Omental fat pad (tissue), 4 donors: ENCODE data around the gene IBSP. TPM values are rescaled to one million over a fixed set of nuclear protein-coding genes. Genes with fewer than 3 reads are reported as not detected.

Experiments used
- ATAC-seq: fragments of 150-250 bp; one replicate; pipeline ENCODE4 v1.9.1; 2016; ENCODE audit warnings: mild to moderate bottlenecking, moderate library complexity; ENCODE audit not compliant: low FRiP score
- DNase-seq: peaks from one replicate; pipeline ENCODE4 v3.0.0-alpha.2; 2019; ENCODE audit warnings: low spot score
- total RNA-seq, 4 donors: library from RNA; depleted of rRNA; stranded (reverse); fragments of >200 nt; gene quantifications; one replicate each; pipeline ENCODE4 v1.1.0, GENCODE V29; 2016
- TF ChIP-seq, protein P1 (sequence below), 3 donors: fragments of 450-650 bp; IDR thresholded peaks; one replicate each; pipeline ENCODE4 v1.5.1; 2016 to 2017; ENCODE audit warnings: antibody characterized with exemption in 3 of 3, mild to moderate bottlenecking in 3 of 3, moderate library complexity in 2 of 3

IBSP gene
- total RNA-seq, 4 donors from 2014 or later: not detected

DNA sequence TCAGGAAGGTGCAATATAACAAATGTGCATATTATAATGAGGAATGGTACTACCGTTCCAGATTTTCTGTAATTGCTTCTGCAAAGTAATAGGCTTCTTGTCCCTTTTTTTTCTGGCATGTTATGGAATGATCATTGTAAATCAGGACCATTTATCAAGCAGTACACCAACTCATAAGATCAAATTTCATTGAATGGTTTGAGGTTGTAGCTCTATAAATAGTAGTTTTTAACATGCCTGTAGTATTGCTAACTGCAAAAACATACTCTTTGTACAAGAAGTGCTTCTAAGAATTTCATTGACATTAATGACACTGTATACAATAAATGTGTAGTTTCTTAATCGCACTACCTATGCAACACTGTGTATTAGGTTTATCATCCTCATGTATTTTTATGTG lies 12.6 kb downstream of the IBSP start:
- TF ChIP-seq, protein P1, sequence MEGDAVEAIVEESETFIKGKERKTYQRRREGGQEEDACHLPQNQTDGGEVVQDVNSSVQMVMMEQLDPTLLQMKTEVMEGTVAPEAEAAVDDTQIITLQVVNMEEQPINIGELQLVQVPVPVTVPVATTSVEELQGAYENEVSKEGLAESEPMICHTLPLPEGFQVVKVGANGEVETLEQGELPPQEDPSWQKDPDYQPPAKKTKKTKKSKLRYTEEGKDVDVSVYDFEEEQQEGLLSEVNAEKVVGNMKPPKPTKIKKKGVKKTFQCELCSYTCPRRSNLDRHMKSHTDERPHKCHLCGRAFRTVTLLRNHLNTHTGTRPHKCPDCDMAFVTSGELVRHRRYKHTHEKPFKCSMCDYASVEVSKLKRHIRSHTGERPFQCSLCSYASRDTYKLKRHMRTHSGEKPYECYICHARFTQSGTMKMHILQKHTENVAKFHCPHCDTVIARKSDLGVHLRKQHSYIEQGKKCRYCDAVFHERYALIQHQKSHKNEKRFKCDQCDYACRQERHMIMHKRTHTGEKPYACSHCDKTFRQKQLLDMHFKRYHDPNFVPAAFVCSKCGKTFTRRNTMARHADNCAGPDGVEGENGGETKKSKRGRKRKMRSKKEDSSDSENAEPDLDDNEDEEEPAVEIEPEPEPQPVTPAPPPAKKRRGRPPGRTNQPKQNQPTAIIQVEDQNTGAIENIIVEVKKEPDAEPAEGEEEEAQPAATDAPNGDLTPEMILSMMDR (IDR thresholded peaks at IDR 0.05): no peak
- ATAC-seq: no peak
- DNase-seq: no peak

DNA sequence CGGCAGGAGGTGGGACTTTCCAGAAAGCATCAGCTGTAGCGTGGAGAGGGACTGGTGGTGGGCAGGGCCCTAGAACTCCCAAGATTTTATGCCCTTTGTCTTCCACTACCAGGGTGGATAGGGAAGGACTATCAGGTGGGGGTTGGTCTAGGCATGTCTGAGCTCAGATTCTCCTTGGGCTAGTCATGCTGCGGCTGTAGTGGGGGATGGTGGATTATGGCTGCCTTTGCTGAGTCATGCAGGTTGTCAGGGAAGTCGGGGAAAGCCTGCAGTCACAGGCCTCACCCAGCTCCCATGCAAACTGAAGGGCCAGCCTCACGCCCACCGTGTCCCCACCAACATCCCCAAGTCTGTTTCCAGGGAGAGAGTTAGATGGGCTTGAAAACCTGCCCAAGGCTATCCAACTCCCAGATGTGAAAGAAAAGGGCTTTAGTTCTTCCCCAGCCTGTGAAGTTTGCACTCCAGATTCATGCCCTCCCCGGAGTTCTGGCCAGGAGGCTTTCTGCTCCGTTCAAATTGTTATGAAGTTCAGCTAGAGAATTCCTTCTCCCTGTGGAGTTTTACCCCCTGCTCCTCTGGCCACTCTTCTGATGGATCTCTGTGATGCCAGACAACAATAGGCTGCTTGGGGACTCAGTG lies 20.0 kb downstream of the IBSP start:
- DNase-seq (no peak), ATAC-seq (no peak)
- TF ChIP-seq, protein P1 (IDR thresholded peaks at IDR 0.05): no peak

DNA sequence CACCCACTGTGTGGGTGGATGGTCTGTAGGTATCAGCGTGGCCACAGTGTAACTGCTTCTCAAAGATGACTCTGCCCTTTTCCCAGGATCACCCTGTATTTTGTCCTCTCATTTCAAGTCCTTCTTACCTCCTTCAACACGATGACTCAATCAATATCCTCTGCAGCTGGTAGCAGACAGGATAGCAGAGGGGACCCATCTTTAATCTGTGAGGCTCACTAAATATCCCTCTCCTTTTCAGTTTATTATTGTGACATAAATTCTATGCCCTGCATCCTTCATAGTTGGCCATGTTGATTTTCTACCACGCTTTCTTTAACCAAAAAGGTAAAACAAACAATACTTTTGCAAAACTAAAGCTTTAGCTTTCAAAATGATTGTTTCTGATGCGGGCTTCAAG lies 23.8 kb downstream of the IBSP start:
- no peak for DNase-seq
- no peak for ATAC-seq
- TF ChIP-seq, protein P1 (IDR thresholded peaks at IDR 0.05): no peak

DNA sequence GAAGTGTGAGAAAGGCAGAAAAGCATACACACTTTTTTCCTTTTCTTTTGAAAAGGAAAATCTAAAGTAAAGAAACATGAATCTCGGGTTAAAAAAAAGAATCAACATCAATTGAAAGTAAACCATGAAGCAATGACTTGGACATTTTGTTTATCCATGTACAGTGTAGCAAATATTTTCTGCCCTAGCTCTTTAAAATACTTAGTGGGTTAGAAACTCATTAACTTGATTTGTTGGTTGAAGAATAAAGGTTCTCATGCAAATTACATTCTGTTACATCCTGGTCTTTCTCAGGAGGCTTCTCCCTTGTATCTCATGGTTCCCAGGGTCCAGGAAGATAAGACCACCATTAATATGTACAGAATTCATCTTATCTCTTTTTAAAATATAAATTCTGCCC lies 24.4 kb downstream of the IBSP start:
- TF ChIP-seq, protein P1 (IDR thresholded peaks at IDR 0.05): no peak
- ATAC-seq: no peak

DNA sequence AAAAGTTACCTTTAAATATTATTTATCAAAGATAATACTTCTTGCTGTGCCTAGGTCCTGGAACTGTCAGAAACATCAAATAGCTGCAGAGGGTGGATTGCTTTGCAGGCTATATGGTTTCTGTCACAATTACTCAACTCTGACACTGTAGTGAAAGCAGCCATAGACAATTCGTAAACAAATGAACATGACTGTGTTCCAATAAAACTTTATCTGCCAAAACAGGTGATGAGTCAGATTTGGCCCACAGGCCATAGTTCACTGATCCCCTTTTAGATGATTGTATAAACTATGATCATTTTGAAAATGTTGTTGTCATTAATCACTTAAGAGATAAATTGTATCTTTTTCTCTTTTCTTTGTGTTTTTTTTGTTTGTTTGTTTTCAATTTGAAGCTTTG lies 25.0 kb downstream of the IBSP start:
- ATAC-seq: no peak
- TF ChIP-seq, protein P1 (IDR thresholded peaks at IDR 0.05): no peak
- no peak for DNase-seq

More for the DNA sequence above, 24.4 kb downstream of the IBSP start:
- no peak for DNase-seq

DNA sequence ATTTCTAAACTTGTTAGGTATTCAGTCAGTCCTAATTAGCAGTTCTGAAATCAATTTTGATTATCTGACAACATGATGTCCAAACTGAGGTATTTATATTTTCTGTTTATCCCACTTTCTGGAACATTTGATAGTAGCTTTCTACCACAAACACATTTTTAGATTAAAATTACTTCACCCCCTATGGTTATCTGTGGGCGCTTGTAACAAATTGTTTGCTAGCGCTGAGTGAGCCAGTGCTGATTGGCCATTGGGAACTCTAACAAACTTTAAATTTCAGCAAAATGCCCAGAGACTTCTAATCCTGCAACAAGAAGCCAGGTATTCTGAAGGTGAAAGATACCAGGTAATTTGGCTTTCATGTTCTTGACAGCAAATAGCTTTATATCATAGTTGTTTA lies 33.3 kb downstream of the IBSP start, which contains the start of gene MEPE:
MEPE (plus strand) TSS at position 301 of the 400 bp plus-strand sequence. CDS start 1,746 bp downstream, outside the sequence.
- DNase-seq (no peak), ATAC-seq (no peak)
- TF ChIP-seq, protein P1 (IDR thresholded peaks at IDR 0.05): no peak

DNA sequence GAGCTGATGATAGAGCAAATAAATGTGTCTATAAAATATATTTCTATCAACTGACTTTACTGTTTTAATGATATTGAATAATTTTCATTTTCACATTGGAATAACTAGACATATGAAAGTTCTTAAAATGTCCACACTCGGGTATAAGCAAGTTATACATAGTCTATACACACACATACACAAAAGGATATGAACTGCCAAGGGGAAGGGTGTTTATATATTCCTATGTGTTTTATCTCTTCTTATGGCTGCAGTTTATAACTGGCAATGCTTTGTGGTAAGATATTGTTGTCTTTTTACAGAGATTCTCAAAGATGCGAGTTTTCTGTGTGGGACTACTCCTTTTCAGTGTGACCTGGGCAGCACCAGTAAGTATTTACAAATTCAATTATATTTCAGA lies 35.0 kb downstream of the IBSP start:
- TF ChIP-seq, protein P1 (IDR thresholded peaks at IDR 0.05): no peak
- ATAC-seq (no peak), DNase-seq (no peak)
